K562 (cell line): Measurements from ENCODE around the gene DCLK3. TPM values are rescaled to one million over a fixed set of nuclear protein-coding genes. Genes with fewer than 3 reads are reported as not detected.

Source experiments
- ATAC-seq: fragments of 200-7000 bp; cut with Tn5 transposase; 3 replicates; pipeline ENCODE4 v1.9.1; 2020; ENCODE audit warnings: moderate library complexity
- BruUV-seq: library from RNA; stranded (reverse); fragments of 400-500 nt; replicated peaks from 2 replicates; lab custom pipeline; 2021; lab: Mats Ljungman, UMichigan
- CTCF ChIA-PET: fragments of 300-600 bp; formaldehyde crosslinking; extraction: SDS; loops from one replicate; lab custom pipeline; 2021; ENCODE audit warnings: low intra/inter-chr PET ratio; lab: Yijun Ruan, JAX
- POLR2A ChIA-PET: fragments of 300-600, 350-650 bp; sonication (Branson Sonifier 250); formaldehyde crosslinking; extraction: SDS; loops from one replicate; lab custom pipeline; 2021; ENCODE audit warnings: antibody characterized with exemption, inconsistent platforms; lab: Yijun Ruan, JAX
- DNase-seq, 4 experiments: peaks; one replicate each; pipeline versions ENCODE4 v3.0.0 to v3.0.0-alpha.2; 2011 to 2018; ENCODE audit warnings: low spot score in 3 of 4, mixed read lengths in 3 of 4; ENCODE audit errors: extremely low read depth in 1 of 4
- FAIRE-seq: peaks from 2 replicates; lab custom pipeline; 2011; peaks lifted over from hg19 to GRCh38; lab: Jason Lieb, UNC
- H2AFZ ChIP-seq: 2 replicates; pipeline ENCODE4 v1.6.0; 2011; ENCODE audit warnings: low read depth, low read length, control low read depth, inconsistent platforms
- H3K27ac ChIP-seq: fragments of 200-600 bp; 3 replicates; pipeline ENCODE4 v1.8.0; 2011; ENCODE audit warnings: low read depth, mild to moderate bottlenecking, control low read depth, inconsistent platforms, low read length, moderate library complexity, mixed read lengths; ENCODE audit errors: extremely low read depth
- H3K27me3 ChIP-seq, 2 experiments: fragments of 300-600 bp in 1 of 2; 2 replicates in 1 of 2; 3 replicates in 1 of 2; pipeline versions ENCODE4 v1.6.0 to v1.8.0; 2011; ENCODE audit warnings: inconsistent platforms in 2 of 2, low read length in 2 of 2, mild to moderate bottlenecking in 1 of 2, mixed read lengths in 1 of 2, moderate library complexity in 1 of 2; ENCODE audit not compliant: control insufficient read depth in 2 of 2, insufficient read depth in 2 of 2
- H3K36me3 ChIP-seq: fragments of 300-600 bp; 3 replicates; pipeline ENCODE4 v1.8.0; 2011; ENCODE audit warnings: mild to moderate bottlenecking, low read length, inconsistent platforms; ENCODE audit not compliant: control insufficient read depth, insufficient read depth
- H3K4me1 ChIP-seq, 2 experiments: fragments of 200-600 bp in 1 of 2; replicated peaks in 1 of 2; 2 replicates in 1 of 2; 3 replicates in 1 of 2; pipeline versions ENCODE4 v1.5.1 to v1.8.0; 2011; ENCODE audit warnings: inconsistent platforms in 2 of 2, low read length in 2 of 2, mild to moderate bottlenecking in 1 of 2, mixed read lengths in 1 of 2, moderate library complexity in 1 of 2; ENCODE audit not compliant: control insufficient read depth in 2 of 2, insufficient read depth in 2 of 2
- H3K4me2 ChIP-seq: 2 replicates; pipeline ENCODE4 v1.6.1; 2011; ENCODE audit warnings: low read length, control low read depth, inconsistent platforms, mixed read lengths; ENCODE audit not compliant: insufficient read depth
- H3K4me3 ChIP-seq: fragments of 200-600 bp; sonication (generic), shearing (Covaris generic); 2 replicates; pipeline ENCODE4 v1.5.1; 2016; ENCODE audit warnings: control low read depth, inconsistent platforms
- H3K79me2 ChIP-seq: fragments of 200-600 bp; 3 replicates; pipeline ENCODE4 v1.8.0; 2011; ENCODE audit warnings: low read length, inconsistent platforms; ENCODE audit not compliant: control insufficient read depth, insufficient read depth
- H3K9ac ChIP-seq, 2 experiments: 2 replicates each; pipeline versions ENCODE4 v1.6.0 to v1.6.1; 2011; ENCODE audit warnings: low read depth in 2 of 2, low read length in 2 of 2, control low read depth in 1 of 2, inconsistent platforms in 1 of 2, mild to moderate bottlenecking in 1 of 2, mixed read lengths in 1 of 2; ENCODE audit not compliant: insufficient read depth in 1 of 2
- H3K9me1 ChIP-seq: one replicate; pipeline ENCODE4 v1.6.0; 2011; ENCODE audit warnings: inconsistent platforms, mild to moderate bottlenecking, low read length, moderate library complexity; ENCODE audit not compliant: control insufficient read depth, insufficient read depth
- H3K9me3 ChIP-seq: replicated peaks from 2 replicates; pipeline ENCODE4 v1.5.1; 2011; ENCODE audit warnings: low read depth, low read length, inconsistent platforms; ENCODE audit not compliant: control insufficient read depth, insufficient read depth
- H4K20me1 ChIP-seq: replicated peaks from 2 replicates; pipeline ENCODE4 v1.6.1; 2011; ENCODE audit warnings: low read length, inconsistent platforms, mixed read lengths; ENCODE audit not compliant: control insufficient read depth, insufficient read depth
- GABPB1 ChIP-seq: sonication (generic); formaldehyde crosslinking; IDR thresholded peaks from 2 replicates; pipeline ENCODE4 v1.8.0; 2022; ENCODE audit warnings: mild to moderate bottlenecking, missing genetic modification reagents
- KDM2B ChIP-seq: fragments of 250-450 bp; sonication (Bioruptor Pico); IDR thresholded peaks from 2 replicates; pipeline ENCODE4 v1.8.0; 2021; ENCODE audit warnings: mild to moderate bottlenecking, moderate library complexity
- KHSRP ChIP-seq: fragments of 450-650 bp; IDR thresholded peaks from 2 replicates; pipeline ENCODE4 v1.6.1; 2017
- KLF16 ChIP-seq: IDR thresholded peaks from 2 replicates; pipeline ENCODE4 v1.6.1; 2016; ENCODE audit warnings: antibody characterized with exemption
- NFE2 ChIP-seq: IDR thresholded peaks from 2 replicates; pipeline ENCODE4 v1.6.1; 2014; ENCODE audit warnings: antibody characterized with exemption, low read depth
- NONO ChIP-seq, 2 experiments: fragments of 200-400 bp in 1 of 2; fragments of 450-650 bp in 1 of 2; formaldehyde crosslinking in 1 of 2; IDR thresholded peaks; 2 replicates each; pipeline ENCODE4 v1.6.1; 2017; ENCODE audit warnings: low read depth in 2 of 2, mild to moderate bottlenecking in 2 of 2, moderate library complexity in 2 of 2, low read length in 1 of 2
- POLR3G ChIP-seq: IDR thresholded peaks from 2 replicates; pipeline ENCODE4 v1.6.1; 2011; ENCODE audit not compliant: insufficient read length, insufficient replicate concordance; ENCODE audit errors: extremely low read depth
- PPARD ChIP-seq: fragments of 250-450 bp; sonication (Bioruptor Pico); IDR thresholded peaks from 2 replicates; pipeline ENCODE4 v1.8.0; 2022; ENCODE audit warnings: inconsistent platforms, mild to moderate bottlenecking, moderate library complexity
- SP1 ChIP-seq: sonication (generic); formaldehyde crosslinking; IDR thresholded peaks from 2 replicates; pipeline ENCODE4 v1.8.1; 2022; ENCODE audit warnings: mild to moderate bottlenecking, missing genetic modification reagents
- XRCC4 ChIP-seq: IDR thresholded peaks from one replicate; pipeline ENCODE4 v1.6.1; 2011; ENCODE audit not compliant: insufficient read depth, insufficient read length; ENCODE audit errors: extremely low read depth
- ZKSCAN8 ChIP-seq: fragments of 200-800 bp; sonication (Bioruptor generic); IDR thresholded peaks from 2 replicates; pipeline ENCODE4 v1.6.1; 2016; ENCODE audit warnings: missing genetic modification characterization, missing compliant biosample characterization
- ZNF134 ChIP-seq: fragments of 250-450 bp; sonication (Bioruptor Pico); conservative IDR thresholded peaks from 2 replicates; pipeline ENCODE4 v1.4.0; 2020
- ZNF24 ChIP-seq: fragments of 450-650 bp; IDR thresholded peaks from 2 replicates; pipeline ENCODE4 v1.6.1; 2016
- ZNF79 ChIP-seq: fragments of 250-450 bp; sonication (Bioruptor Pico); IDR thresholded peaks from 2 replicates; pipeline ENCODE4 v1.4.0; 2020; ENCODE audit warnings: low read depth, mild to moderate bottlenecking, moderate library complexity
- WGBS: fragments of 100-300 bp; shearing (Covaris generic); methylation state at CpG from one replicate; pipeline ENCODE4 v1.1.6; 2016; ENCODE audit warnings: low coverage, mixed read lengths; ENCODE audit not compliant: insufficient coverage; ENCODE audit errors: missing lambda C conversion rate; 5-methylcytosine and 5-hydroxymethylcytosine counted together
- in situ Hi-C: fragments of 300-500 bp; cut with MboI; formaldehyde crosslinking; loops from 4 replicates; pipeline ENCODE4 v1.15.0; 2018; ENCODE audit warnings: inconsistent platforms, mixed read lengths
- intact Hi-C: fragments of 100-400 bp; cut with micrococcal nuclease; formaldehyde crosslinking; loops from 2 replicates; pipeline ENCODE4 v1.14.2; 2022
- polyA plus RNA-seq, 8 experiments: library from polyadenylated mRNA; depleted of rRNA in 4 of 8; stranded (reverse) in 5 of 8; unstranded in 3 of 8; fragments of >200 nt; fragmentation: Nextera tagmentation in 2 of 8; fragmentation: Illumina TruSeq in 1 of 8; extraction: Ambion mirVana in 2 of 8; extraction: Trizol in 1 of 8; gene quantifications; 2 replicates each; pipeline versions ENCODE4 v1.2.1 to v1.2.3, GENCODE V29; 2011 to 2014; ENCODE audit warnings: inconsistent platforms in 1 of 8, missing spikeins in 1 of 8
- total RNA-seq, 7 experiments: library from RNA; depleted of rRNA in 6 of 7; stranded (reverse); fragments of >200 nt in 6 of 7; fragmentation: Illumina TruSeq in 2 of 7; extraction: Trizol in 2 of 7; gene quantifications; 2 replicates each; pipeline versions ENCODE4 v1.2.1 to v1.2.3, GENCODE V29; 2011 to 2021; ENCODE audit warnings: low replicate concordance in 1 of 7
- TF ChIP-seq, protein P1 (sequence below): fragments of 450-650 bp; formaldehyde crosslinking; IDR thresholded peaks from 2 replicates; pipeline ENCODE4 v1.4.0; 2020; ENCODE audit warnings: mild to moderate bottlenecking, moderate library complexity
- TF ChIP-seq, protein P2 (sequence below): fragments of 250-450 bp; sonication (Bioruptor Pico); IDR thresholded peaks from 2 replicates; pipeline ENCODE4 v1.5.0; 2022; ENCODE audit warnings: mild to moderate bottlenecking

Gene DCLK3
- total and polyA plus RNA-seq, 9 of the 15 experiments (the other 6 are each of a cell fraction or from before 2014, with no cell fraction given) = not detected

DNA sequence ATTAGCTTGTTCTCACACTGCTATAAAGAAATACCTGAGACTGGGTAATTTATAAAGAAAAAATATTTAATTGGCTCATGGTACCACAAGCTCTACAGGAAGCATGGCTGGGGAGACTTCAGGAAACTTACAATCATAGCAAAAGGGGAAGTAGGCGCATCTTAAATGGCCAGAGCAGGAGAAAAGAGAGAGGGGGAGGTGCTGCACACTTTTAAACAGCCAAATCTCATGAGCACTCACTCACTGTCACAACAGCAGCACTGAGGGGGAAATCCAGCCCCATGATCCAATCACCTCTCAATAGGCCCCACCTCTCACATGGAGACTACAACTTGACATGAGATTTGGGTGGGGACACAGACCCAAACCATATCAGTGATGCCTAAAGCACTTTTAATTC is 82.5 kb downstream of the DCLK3 start:
- Histone ChIP-seq H3K36me3 (no peaks in the 10 kb centered on the region), H4K20me1 (no peaks in the 10 kb centered on the region), H3K9me1 (no peaks in the 10 kb centered on the region), H3K27me3 (no peaks in the 10 kb centered on the region), H3K4me2 (no peak overlapping the region), H3K4me3 (no peak overlapping the region), H3K4me1 (no peaks in the 10 kb centered on the region), H3K9ac (no peak overlapping the region), H3K9me3 (no peaks in the 10 kb centered on the region), H2AFZ (no peak overlapping the region), H3K79me2 (no peaks in the 10 kb centered on the region), H3K27ac (no peak overlapping the region)
- ATAC-seq = no peak
- FAIRE-seq = no peak
- WGBS = 0% methylated on average over 1 of the region's 1 CpG
- intact Hi-C loops (no loop called here), in situ Hi-C loops (no loop called here)
- DNase-seq = no peak
- no peak for TF ChIP-seq XRCC4
- TF ChIP-seq, protein P1, sequence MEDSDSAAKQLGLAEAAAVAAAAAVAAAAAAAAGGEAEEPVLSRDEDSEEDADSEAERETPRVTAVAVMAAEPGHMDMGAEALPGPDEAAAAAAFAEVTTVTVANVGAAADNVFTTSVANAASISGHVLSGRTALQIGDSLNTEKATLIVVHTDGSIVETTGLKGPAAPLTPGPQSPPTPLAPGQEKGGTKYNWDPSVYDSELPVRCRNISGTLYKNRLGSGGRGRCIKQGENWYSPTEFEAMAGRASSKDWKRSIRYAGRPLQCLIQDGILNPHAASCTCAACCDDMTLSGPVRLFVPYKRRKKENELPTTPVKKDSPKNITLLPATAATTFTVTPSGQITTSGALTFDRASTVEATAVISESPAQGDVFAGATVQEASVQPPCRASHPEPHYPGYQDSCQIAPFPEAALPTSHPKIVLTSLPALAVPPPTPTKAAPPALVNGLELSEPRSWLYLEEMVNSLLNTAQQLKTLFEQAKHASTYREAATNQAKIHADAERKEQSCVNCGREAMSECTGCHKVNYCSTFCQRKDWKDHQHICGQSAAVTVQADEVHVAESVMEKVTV = no peak
- TF ChIP-seq ZKSCAN8 (CRISPR knock-in tag) = no peak
- TF ChIP-seq ZNF24 = no peak
- TF ChIP-seq, protein P2, sequence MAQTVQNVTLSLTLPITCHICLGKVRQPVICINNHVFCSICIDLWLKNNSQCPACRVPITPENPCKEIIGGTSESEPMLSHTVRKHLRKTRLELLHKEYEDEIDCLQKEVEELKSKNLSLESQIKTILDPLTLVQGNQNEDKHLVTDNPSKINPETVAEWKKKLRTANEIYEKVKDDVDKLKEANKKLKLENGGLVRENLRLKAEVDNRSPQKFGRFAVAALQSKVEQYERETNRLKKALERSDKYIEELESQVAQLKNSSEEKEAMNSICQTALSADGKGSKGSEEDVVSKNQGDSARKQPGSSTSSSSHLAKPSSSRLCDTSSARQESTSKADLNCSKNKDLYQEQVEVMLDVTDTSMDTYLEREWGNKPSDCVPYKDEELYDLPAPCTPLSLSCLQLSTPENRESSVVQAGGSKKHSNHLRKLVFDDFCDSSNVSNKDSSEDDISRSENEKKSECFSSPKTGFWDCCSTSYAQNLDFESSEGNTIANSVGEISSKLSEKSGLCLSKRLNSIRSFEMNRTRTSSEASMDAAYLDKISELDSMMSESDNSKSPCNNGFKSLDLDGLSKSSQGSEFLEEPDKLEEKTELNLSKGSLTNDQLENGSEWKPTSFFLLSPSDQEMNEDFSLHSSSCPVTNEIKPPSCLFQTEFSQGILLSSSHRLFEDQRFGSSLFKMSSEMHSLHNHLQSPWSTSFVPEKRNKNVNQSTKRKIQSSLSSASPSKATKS = no peak
- no peak for TF ChIP-seq KHSRP
- no peak for TF ChIP-seq POLR3G
- TF ChIP-seq PPARD (CRISPR knock-in tag) = no peak
- no peak for TF ChIP-seq ZNF79
- TF ChIP-seq ZNF134 = no peak
- no peak for TF ChIP-seq NONO (IDR thresholded peaks at IDR 0.05; ENCODE audit: low read depth in 2 of 2, low read length in 1 of 2)
- no peak for TF ChIP-seq KDM2B (CRISPR knock-in tag)
- no peak for TF ChIP-seq SP1
- TF ChIP-seq KLF16 = no peak
- no peak for TF ChIP-seq NFE2
- no peak for TF ChIP-seq GABPB1 (CRISPR knock-in tag)
- ChIA-PET CTCF (no interaction called here), POLR2A (no interaction called here)
- no TSS peak for BruUV-seq
